SK-N-MC (cell line): ENCODE data around the gene SYT13.

Source experiments
- EZH2 ChIP-seq: fragments of 200-600 bp; sonication (generic); IDR thresholded peaks from one replicate; pipeline ENCODE4 v1.6.1; 2017; ENCODE audit warnings: antibody characterized with exemption
- POLR2AphosphoS5 ChIP-seq: IDR thresholded peaks from 2 replicates; pipeline ENCODE4 v1.6.1; 2012; ENCODE audit warnings: mild to moderate bottlenecking, low read depth, low read length, borderline replicate concordance

- TF ChIP-seq EZH2 (no peak), POLR2AphosphoS5 (no peak)
Measured at GRCh38 chr11:45278714-45279113, 7.4 kb downstream of the SYT13 start.
